Fibroblast of skin of right biceps (primary cell): ENCODE data around the gene FARP2.

Experiments
- DNase-seq: peaks from one replicate; pipeline ENCODE4 v3.0.0-alpha.2; 2013

FARP2 gene

DNA sequence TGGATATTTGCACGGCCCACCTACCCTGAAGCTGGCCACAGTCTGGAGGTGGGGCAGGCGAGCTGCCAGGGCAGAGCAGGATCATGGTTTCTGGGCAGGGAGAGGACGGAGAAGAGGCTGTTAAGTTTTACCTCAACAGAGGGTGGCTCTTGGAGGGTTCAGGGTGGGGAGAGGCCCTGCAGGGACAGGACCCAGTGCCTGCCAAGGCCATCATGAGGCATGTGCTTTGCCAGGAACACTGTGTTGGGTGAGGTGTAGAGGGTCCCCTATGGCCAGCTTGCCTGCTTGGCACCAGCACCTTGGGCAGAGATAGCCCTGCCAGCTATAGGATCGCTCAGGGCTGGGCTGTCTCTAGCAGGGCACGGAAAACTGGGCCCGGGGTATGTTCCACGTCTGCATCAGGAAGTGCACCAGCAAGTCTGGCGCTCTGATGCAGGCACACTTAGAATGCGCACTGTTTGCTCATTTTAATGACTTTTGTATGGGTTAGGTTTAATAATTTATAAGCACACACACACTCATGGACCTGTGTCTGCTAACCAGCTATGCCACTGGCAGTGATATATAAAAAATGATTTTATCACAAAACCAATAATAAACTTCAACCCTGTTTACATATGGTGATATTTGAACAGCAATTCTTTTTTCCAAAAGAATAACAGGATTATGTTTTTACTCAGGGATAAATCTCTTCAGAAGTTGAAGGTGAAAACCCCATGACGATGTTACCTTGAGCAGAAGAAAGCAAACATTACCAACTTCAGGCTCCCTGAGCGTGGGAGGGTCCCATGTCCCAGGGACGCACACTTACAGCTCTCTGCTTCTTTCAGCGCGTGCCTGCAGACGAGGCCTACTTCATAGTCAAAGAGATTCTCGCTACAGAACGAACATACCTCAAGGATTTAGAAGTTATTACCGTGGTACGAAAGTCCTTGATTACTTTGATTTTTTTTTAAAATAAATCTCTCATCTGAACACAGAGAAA is 105.9 kb downstream of the FARP2 start:
- no peak for DNase-seq

DNA sequence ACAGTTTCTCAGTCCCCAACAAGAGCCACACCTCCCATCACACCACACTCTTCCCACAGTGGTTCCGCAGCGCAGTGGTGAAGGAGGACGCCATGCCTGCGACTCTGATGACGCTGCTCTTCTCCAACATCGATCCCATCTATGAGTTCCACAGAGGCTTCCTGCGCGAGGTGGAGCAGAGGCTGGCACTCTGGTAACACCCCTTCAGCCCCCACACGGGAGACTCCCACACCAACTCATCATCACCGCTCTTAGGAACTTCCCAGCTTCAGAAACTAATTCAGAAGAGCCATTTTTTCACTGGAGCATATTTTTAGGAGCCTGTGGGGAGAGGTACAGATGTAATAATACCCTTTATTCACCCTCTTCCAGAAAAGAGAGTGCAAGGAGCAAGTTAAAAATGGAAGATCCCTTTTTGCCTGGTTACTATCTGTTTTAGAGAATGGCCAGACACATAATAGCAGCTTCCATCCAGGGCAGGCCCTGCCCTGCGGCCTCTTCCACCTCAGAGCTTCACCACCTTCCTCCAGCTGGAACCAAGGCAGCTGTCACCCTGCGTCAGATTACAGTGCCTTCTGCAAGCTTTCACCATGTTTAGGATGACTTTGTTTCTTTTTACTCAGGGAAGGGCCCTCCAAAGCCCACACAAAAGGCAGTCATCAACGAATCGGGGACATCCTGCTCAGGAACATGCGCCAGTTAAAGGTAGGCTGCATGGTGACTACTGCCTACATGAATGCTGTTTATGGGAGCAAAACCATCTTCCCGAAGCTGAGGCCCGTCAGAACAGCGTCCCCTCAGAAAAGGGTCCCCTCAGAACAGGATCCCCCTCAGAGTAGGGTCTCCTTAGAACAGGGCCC is 107.4 kb downstream of the FARP2 start:
- DNase-seq = no peak

DNA sequence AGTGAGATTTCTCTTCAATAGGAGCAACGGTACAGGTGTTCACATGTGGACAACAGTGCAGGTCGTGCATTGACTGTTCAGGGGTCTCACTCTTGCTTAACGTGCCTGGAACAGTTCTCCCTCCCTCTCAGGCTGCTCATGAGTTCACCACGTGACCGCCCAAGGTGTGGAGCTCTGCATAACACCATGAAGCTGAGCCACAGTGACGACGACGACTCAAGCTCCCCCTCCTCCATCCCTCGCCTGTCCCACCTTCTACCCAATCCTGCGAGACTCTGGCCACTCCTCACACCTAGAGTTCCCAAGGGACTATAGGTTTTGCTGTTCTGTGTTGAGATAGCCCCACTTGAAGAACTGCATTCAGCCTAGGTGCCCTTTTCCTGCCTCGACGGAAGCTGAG is 109.5 kb downstream of the FARP2 start:
- DNase-seq = no peak

DNA sequence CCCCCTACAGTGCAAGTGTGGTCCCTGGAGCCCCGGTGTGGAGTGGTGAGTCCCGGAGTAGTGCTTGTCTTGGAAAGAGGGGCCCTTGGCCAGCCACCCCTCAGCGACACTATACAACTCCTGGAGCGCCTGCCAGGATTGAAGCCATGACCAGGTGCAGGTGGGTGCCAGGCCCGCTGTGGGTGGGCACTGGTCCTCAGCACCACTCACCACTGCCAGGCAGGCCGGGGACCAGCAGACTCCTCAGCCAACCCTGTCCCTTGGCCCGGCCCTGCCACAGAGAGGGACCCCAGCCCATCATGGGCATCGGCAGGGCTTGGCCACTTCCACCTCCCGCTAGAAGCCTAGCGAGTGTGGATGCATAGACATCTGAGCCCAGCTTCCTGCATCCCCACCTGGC is 110.1 kb downstream of the FARP2 start:
- no peak for DNase-seq

DNA sequence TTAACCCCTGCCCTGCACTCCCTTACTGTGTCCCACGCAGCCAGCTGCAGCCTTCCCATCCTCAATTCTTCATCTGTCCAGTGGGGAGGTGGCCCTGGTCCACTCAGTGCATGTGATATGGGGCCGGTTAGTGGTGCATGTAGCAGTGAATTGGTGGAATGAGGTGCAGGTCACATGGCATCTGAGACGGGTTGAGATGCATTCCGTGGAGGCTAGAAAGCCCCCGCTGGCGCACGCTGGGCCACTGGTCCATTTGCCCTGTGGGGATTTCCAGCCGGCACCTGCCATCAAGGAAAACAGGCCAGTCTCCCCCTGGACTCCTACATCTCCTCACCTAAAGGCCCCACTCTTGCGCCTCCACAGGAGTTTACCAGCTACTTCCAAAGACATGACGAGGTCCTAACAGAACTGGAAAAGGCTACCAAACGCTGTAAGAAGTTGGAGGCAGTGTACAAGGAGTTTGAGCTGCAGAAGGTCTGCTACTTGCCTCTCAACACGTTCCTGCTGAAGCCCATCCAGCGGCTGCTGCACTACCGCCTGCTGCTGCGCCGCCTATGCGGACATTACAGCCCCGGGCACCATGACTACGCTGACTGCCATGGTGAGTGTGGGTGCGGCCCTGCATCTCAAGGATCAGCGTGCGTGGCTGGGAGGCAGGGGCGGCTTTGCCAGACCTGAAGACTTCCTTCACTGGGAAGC is 111.8 kb downstream of the FARP2 start:
- no peak for DNase-seq

DNA sequence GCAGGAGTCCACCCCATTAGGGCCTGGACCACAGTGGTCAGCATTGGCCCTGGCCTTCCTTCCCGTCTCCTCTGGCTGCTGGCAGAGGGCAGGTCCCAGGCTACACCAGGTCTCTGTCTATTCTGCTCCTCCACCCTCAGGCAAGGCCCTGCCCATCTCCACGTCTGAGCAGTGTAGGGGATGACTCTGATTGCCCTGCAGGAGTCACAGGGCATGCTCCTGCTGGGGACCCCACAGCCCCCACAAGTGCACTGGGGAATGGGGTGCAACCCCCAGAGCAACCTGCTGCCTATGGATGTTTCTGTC is 112.3 kb downstream of the FARP2 start:
- DNase-seq = no peak

DNA sequence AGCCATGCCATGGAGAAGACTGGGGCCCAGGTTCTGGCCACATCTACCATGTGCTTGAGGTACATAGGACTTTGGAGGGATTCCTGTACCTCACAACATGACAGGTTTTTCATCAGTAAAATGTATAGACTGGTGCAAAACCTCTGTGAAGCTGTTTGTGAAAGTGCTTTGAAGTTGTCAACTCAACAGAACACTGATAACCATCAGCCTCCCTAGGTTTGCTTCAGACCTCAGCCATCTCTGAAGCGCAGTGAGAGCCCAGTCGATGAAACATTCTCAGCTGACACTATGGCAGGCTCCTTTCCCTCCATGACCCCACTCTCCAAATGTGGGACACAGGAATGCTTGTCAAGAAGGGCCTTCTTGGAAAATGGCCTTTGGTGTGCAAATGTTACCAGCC is 113.7 kb downstream of the FARP2 start:
- no peak for DNase-seq

DNA sequence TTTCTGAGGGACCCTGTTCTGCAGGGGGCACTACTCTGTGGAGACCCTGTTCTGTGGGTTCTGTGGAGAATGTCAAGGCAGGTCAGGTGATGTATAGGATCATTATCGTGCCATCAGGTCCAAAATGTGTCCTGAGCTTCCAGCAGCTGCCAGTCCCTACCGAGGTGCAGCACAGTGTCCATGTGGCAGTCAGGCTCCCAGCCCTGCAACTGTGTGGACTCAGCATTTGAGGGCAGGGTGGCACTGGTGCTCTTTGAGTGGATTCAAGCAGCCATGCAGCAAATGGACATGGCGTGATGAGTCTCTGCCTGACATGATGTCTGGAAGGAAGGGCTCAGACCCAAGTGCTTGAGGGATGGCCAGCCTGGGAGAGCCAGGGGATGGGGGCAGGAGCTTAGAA is 117.3 kb downstream of the FARP2 start:
- DNase-seq = no peak

DNA sequence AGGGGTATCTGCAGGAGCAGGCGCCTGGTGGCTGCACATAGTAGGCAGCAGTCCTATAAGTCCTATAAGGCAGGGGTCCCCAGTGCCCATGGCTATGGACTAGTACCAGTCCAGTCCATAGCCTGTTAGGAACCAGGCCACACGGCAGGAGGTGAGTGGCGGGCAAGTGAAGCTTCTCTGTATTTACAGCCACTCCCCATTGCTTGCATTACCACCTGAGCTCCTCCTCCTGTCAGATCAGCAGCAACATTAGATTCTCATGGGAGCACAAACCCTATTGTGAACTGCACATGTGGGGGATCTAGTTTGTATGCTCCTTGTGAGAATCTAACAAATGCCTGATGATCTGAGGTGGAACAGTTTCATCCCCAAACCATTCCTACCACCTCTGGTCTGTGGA is 119.2 kb downstream of the FARP2 start:
- no peak for DNase-seq

DNA sequence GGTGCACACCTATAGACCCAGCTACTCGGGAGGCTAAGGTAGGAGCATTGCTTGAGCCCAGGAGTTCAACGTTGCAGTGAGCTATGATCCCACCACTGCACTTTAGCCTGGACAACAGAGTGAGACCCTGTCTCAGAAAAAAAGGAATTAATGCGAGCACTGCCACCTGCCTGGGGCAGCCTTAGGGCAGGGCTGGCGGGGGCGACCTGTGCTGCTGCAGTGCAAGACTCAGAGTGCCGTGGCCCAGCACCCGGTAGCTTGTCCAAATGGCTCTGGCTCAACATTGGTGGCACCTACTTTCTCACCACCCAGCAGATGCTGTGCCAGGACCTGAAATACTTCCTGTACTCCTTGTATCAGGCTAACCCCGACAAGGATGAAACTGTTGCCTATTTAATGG is 122.1 kb downstream of the FARP2 start:
- no peak for DNase-seq

DNA sequence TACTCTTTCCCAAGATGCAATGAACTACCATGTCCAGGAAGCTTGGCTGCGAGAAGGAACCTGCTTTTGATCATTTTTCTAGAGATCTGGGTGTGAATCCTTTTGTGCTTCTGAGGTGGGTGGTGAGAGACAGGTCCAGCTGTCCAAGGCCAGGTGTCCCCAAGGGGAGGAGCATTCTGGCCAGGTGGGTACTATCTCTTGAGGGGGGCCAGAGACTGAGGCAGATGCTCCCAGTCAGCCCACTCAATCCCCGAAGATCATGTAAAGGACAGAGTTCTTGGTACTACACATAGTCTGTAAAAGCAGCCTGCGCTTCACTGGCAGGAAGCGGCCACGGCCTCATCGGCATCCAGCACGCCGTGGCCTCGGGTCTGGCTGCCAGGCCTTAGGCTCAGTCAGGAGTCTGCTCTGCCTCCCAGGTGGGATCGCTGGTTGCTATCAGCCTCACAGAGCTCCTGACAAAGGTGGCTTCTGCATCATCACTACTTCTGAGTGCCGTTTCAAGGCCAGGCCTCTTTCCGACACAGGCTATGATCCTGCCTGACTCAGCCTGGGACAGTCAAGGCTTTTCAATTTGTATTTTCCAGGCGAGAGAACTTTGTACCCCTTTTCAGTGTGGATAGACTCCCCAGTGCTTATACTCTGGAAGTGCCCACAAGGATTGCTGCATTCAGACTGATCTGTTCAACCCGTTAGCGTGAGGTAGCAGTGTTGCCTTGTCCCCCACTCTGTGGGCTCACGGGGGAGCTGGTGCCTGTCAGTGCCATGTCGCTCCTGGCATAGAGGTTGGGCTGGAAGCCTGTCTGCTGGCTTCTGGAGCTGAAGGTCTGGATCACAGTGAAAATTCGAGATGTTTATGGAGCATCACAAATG is 123.2 kb downstream of the FARP2 start:
- no peak for DNase-seq

DNA sequence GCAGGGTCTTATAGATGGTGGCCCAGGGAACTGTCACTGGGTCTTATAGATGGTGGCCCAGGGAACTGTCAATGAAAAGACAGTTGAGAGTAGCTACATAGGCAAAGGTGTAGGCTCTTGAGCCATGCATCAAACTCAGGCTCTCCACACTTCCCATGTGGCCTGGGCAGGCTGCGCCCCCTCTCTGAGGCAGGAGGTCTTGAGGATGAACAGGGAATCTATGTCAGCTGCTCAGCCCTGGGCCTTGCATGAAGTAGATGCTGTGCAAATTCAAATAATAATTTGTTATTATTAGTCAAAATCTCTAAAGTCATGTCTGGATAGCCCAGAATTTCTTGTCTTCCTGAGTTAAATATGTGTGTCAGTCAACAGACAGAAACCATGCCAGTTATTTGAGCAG is 125.6 kb downstream of the FARP2 start:
- no peak for DNase-seq

DNA sequence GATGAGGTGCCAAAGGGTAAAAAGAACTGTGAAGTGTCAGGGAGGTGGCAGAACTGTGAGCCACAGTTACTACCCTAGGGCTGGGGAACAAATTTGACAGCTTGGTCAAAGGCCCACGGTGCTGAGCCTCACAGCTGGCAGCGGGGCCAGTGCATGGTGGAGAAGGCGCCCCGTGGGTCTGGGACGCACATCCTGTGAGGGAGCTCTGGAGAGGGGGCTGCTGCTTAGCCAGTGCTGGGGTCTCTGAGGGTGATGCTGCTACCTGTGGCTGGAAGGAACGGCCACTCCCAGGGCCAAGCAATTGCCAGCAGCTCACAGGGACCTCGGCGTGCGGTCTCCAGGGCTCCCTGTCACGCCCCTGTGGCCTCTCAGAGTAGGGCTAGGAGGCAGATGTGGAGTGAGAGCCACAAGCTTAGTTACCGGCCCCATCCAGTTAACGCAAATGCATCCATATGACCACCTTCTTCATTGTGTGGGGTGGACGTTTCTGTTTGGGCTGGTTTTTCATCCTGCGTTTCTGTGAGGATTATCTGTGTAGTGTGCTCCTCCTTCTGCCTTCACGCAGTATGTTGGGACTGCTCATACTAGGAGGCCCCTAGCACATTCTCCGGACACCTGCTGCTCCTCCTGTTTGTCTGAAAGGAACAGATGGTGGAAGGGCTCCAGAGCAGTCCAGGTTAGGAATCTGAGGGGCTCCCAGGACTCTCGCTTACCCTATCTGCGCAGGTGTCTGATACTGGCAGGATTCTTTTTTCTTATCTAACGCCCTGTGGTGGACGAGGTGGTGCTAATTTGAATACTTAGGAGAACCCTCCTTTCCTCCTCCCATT is 126.3 kb downstream of the FARP2 start:
- DNase-seq = no peak

DNA sequence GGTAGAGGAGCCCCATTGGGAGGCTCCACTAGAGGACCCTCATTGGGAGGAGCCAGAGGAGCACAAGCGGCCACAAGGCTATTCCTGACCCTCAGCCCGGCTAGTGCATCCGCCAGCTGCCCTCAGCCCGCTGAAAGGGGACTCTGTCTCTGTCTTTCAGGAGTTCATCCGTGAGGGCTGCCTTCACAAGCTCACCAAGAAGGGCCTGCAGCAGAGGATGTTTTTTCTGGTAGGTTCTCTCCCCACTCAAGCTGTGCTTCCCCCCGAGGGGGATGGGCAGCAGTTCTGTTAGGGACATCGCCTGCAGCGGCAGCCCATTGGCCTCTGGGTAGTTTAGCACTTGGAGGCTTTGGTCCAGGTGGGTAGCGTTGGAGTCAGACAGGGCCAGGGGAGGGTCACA is 127.2 kb downstream of the FARP2 start:
- no peak for DNase-seq

DNA sequence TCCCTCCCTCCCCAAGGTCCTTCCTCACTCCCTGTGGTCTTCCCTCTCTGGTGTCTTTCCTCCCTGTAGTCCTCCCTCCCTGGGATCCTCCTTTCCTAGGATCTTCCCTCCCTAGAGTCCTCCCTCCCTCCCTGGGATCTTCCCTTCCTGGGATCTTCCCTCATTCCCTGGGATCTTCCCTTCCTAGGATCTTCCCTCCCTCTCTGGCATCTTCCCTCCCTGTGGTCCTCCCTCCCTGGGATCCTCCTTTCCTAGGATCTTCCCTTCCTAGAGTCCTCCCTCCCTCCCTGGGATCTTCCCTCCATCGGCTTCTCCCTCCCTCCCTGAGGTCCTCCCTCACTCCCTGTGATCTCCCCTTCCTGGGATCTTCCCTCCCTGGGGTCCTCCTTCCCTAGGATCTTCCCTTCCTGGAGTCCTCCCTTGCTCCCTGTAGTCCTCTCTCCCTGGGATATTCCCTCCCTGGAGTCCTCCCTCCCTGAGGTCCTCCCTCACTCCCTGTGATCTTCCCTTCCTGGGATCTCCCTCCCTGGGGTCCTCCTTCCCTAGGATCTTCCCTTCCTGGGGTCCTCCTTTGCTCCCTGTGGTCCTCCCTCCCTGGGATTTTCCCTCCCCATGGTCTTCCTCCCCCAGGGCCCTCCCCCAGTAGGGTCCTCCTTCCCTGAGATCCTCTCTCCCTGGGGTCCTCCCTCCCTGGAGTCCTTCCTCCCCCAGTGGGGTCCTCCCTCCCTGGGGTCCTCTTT is 129.3 kb downstream of the FARP2 start:
- DNase-seq = no peak

DNA sequence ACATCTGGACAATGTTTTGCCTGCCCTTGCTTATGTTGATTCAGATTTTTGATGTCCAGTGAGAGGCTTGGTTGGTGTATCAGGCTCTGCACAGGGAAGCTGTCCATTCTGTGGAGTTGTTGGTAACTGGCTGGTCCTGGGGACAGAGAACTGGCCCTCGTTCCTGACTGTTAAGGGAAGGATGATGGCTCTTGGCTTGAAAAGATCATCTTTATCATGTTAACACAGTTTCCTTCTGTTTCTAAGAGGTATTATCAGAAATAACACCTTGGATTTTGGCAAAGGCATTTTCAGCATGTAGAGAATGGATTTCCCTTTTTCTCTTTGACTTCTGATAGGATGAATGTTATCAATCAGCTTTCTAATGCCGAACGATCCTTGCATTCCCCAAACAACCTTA is 133.0 kb downstream of the FARP2 start:
- no peak for DNase-seq

DNA sequence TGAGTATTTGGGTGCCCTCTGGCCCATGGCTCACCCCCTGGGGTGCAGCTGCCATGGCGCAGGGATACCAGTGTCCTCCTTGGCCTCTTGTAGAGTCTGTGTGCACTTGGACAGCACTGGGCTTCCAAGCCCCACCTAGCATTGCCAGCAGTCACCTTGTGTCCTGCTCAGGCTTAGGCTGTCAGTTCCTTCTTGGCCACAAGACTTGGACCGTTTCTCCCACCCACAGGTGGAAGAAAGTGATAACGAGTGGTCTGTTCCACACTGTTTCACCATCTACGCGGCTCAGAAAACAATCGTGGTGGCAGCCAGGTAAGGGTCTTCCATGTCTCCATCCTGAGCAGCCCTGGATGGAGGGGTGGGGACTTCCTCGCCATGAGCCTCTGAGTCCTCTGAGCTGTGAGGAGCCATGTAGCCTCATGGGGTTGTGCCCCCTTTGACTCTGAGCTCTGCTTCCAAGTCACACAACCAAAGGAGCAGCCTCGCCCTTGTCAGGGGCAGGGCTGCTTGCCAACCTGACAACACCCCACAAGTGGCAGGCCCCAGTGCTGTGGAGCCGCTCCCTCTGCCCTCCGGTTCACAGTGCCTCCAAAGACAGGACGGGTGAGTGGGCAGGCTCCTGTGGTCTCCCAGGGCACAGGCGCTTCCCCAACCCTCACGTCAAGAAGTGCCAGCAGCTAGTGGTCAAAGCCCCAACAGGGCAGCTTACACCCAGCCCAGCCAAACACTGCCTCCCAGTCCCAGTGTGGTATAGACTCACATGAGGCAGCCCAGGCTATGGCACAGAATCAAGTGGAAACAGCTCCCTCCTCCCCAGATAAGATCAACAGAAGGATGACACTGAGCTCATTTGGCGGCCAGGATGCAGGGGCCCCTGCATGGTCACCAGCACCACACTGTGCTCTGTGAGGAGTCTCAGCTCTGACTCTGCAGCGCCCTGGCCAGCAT is 133.9 kb downstream of the FARP2 start:
- no peak for DNase-seq

DNA sequence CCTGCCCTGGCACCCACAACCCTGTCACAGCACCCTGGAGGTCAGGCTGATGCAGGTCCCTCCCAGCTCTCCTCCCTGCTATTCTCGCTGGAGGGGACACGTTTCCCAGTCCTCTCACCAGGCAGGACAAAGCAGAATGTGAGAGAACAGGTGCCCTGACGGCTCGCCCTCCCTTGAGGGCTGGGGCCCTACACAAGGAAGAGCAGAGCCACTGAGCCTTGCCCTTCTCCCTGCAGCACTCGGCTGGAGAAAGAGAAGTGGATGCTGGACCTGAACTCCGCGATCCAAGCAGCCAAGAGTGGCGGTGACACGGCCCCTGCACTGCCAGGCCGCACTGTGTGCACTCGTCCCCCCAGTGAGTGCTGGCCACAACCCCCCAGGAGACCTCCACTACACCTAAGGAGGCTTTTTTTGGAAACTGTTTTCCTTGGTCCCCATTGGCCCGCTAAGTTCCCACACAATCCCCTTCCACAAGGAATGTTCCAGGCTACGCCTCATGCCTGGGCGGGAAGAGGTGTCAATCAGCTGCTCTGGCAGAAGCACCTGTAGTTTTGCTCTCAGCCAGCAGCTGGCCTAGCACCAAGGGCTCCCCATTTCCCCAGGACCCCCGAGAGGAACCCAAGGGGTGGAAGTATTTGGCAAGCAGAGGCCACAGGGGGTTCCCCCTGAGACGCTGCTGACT is 134.9 kb downstream of the FARP2 start:
- DNase-seq = no peak

DNA sequence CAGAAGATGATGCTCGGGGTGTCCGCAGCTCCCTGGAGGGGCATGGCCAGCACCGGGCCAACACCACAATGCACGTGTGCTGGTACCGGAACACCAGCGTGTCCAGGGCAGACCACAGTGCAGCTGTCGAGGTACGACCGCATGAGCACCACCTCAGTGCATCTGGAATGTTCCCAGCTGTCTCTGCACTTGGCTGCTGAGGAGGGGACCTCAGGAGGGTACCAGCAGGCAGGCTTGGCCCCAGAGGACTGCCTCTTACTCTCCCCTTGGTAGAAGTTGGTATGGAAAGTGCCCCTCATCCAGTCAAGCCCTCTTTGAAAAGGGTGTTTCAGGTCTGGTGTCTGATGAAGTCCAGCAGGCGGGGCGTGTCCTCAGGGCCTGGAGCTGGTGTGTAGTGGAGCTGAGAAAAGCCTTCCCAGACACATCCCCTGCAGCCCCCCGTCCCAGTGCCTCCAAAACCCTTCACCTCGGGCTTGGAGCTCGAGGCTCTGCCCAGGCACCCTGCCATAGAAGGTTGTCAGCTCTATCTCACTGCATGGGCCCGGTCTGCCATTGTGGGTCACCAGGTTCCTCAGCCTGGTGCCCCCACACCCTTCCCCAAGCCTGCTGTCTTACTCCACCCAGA is 135.6 kb downstream of the FARP2 start:
- DNase-seq = no peak
